HCT116 (cell line): ENCODE results near the gene TEAD1.

Source experiments
- CBX3 ChIP-seq: IDR thresholded peaks from 2 replicates; pipeline ENCODE4 v1.6.1; 2012; ENCODE audit warnings: low read depth
- CTCF ChIP-seq, 3 experiments: fragments of 200-600 bp in 1 of 3; sonication (generic) in 1 of 3; IDR thresholded peaks in 2 of 3; conservative IDR thresholded peaks in 1 of 3; 2 replicates each; pipeline ENCODE4 v1.5.1; 2012 to 2017; ENCODE audit warnings: low read depth in 2 of 3, low read length in 2 of 3, antibody characterized with exemption in 1 of 3, borderline replicate concordance in 1 of 3, control low read depth in 1 of 3, mild to moderate bottlenecking in 1 of 3, mixed read lengths in 1 of 3, mixed run types in 1 of 3, moderate library complexity in 1 of 3; ENCODE audit not compliant: insufficient read depth in 1 of 3
- EZH2 ChIP-seq: fragments of 200-600 bp; sonication (generic); IDR thresholded peaks from 2 replicates; pipeline ENCODE4 v1.6.1; 2017; ENCODE audit warnings: antibody characterized with exemption, mixed run types
- EZH2phosphoT487 ChIP-seq: fragments of 200-600 bp; IDR thresholded peaks from 2 replicates; pipeline ENCODE4 v1.6.1; 2018; ENCODE audit warnings: antibody characterized with exemption, borderline replicate concordance
- MAX ChIP-seq: IDR thresholded peaks from 2 replicates; pipeline ENCODE4 v1.6.1; 2012
- POLR2A ChIP-seq: IDR thresholded peaks from 2 replicates; pipeline ENCODE4 v1.7.0; 2011; ENCODE audit warnings: borderline replicate concordance; ENCODE audit not compliant: insufficient read depth, insufficient read length; ENCODE audit errors: extremely low read depth
- POLR2AphosphoS5 ChIP-seq: IDR thresholded peaks from 2 replicates; pipeline ENCODE4 v1.6.1; 2011; ENCODE audit warnings: mild to moderate bottlenecking, low read depth, low read length, moderate library complexity
- RAD21 ChIP-seq: IDR thresholded peaks from 2 replicates; pipeline ENCODE4 v1.6.1; 2012; ENCODE audit warnings: low read depth, mild to moderate bottlenecking
- REST ChIP-seq: IDR thresholded peaks from 2 replicates; pipeline ENCODE4 v1.6.1; 2012; ENCODE audit warnings: low read depth
- SP1 ChIP-seq: IDR thresholded peaks from 2 replicates; pipeline ENCODE4 v1.6.1; 2012; ENCODE audit warnings: low read depth
- SRF ChIP-seq: IDR thresholded peaks from 2 replicates; pipeline ENCODE4 v1.6.1; 2012; ENCODE audit warnings: low read depth
- YY1 ChIP-seq: IDR thresholded peaks from 2 replicates; pipeline ENCODE4 v1.6.1; 2011; ENCODE audit warnings: low read length, low read depth, moderate library complexity, mild to moderate bottlenecking; ENCODE audit not compliant: insufficient replicate concordance; ENCODE audit errors: extremely low read depth
- ZNF274 ChIP-seq: fragments of 200-500 bp; sonication (Bioruptor generic); IDR thresholded peaks from 2 replicates; pipeline ENCODE4 v1.6.1; 2014; ENCODE audit warnings: mild to moderate bottlenecking, low read depth, low read length, inconsistent platforms

GRCh38 chr11:12876340-12876739, 202.1 kb downstream of the TEAD1 start:
- TF ChIP-seq RAD21 (no peak), REST (no peak), EZH2 (no peak), POLR2A (no peak), CTCF (IDR thresholded peaks at IDR 0.05 in 2 of 3, conservative IDR thresholded peaks at IDR 0.05 in 1 of 3; ENCODE audit: borderline replicate concordance in 1 of 3, insufficient read depth in 1 of 3, low read depth in 2 of 3, low read length in 2 of 3) (no peak), EZH2phosphoT487 (no peak), SRF (no peak), CBX3 (no peak), ZNF274 (no peak), SP1 (no peak), MAX (no peak), POLR2AphosphoS5 (no peak), YY1 (no peak)
